GM12874 (cell line): ENCODE measurements around the gene EIF3K.

ENCODE experiments used
- CTCF ChIP-seq: IDR thresholded peaks from 2 replicates; pipeline ENCODE4 v1.5.1; 2011; ENCODE audit warnings: low read depth, mild to moderate bottlenecking, control low read depth, low read length, moderate library complexity; ENCODE audit not compliant: insufficient read depth

Gene EIF3K

GRCh38 chr19:38650172-38650775 lies 31.3 kb downstream of the EIF3K start:
- TF ChIP-seq CTCF, result no peak

- TF ChIP-seq CTCF, result no peak
These were observed 32.1 kb downstream of the EIF3K start for GRCh38 chr19:38650911-38651584.

- no peak for TF ChIP-seq CTCF
These were observed 34.1 kb downstream of the EIF3K start for GRCh38 chr19:38653028-38653571.

GRCh38 chr19:38654628-38655055 lies 35.7 kb downstream of the EIF3K start:
- TF ChIP-seq CTCF, result no peak

- no peak for TF ChIP-seq CTCF
These were observed 36.3 kb downstream of the EIF3K start for GRCh38 chr19:38655148-38655824.

- no peak for TF ChIP-seq CTCF
These were observed 37.4 kb downstream of the EIF3K start for GRCh38 chr19:38656171-38656981.

GRCh38 chr19:38657633-38658222 lies 38.7 kb downstream of the EIF3K start:
- TF ChIP-seq CTCF, result no peak
